Measurements from ENCODE around the gene CAB39L.

- TF ChIP-seq, protein P1, sequence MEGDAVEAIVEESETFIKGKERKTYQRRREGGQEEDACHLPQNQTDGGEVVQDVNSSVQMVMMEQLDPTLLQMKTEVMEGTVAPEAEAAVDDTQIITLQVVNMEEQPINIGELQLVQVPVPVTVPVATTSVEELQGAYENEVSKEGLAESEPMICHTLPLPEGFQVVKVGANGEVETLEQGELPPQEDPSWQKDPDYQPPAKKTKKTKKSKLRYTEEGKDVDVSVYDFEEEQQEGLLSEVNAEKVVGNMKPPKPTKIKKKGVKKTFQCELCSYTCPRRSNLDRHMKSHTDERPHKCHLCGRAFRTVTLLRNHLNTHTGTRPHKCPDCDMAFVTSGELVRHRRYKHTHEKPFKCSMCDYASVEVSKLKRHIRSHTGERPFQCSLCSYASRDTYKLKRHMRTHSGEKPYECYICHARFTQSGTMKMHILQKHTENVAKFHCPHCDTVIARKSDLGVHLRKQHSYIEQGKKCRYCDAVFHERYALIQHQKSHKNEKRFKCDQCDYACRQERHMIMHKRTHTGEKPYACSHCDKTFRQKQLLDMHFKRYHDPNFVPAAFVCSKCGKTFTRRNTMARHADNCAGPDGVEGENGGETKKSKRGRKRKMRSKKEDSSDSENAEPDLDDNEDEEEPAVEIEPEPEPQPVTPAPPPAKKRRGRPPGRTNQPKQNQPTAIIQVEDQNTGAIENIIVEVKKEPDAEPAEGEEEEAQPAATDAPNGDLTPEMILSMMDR (IDR thresholded peaks at IDR 0.05; ENCODE audit: low read depth, low read length, missing input control): no peak
- no peak for TF ChIP-seq ATF3 (IDR thresholded peaks at IDR 0.05)
- no peak for TF ChIP-seq EGR1 (IDR thresholded peaks at IDR 0.05; ENCODE audit: low read depth in 2 of 2)
- no peak for TF ChIP-seq RAD21 (IDR thresholded peaks at IDR 0.05)
- no peak for TF ChIP-seq SP1 (IDR thresholded peaks at IDR 0.05)
- no peak for TF ChIP-seq TAF1 (conservative IDR thresholded peaks at IDR 0.05)
- no peak for TF ChIP-seq HNF4A (conservative IDR thresholded peaks at IDR 0.05)
- no peak for TF ChIP-seq MAX (IDR thresholded peaks at IDR 0.05)
- TF ChIP-seq YY1 (IDR thresholded peaks at IDR 0.05): no peak
- no peak for TF ChIP-seq RXRA (IDR thresholded peaks at IDR 0.05)
- no peak for TF ChIP-seq JUND (IDR thresholded peaks at IDR 0.05)
- TF ChIP-seq GABPA (IDR thresholded peaks at IDR 0.05 in 1 of 2, conservative IDR thresholded peaks at IDR 0.05 in 1 of 2): no peak
- TF ChIP-seq, protein P2, sequence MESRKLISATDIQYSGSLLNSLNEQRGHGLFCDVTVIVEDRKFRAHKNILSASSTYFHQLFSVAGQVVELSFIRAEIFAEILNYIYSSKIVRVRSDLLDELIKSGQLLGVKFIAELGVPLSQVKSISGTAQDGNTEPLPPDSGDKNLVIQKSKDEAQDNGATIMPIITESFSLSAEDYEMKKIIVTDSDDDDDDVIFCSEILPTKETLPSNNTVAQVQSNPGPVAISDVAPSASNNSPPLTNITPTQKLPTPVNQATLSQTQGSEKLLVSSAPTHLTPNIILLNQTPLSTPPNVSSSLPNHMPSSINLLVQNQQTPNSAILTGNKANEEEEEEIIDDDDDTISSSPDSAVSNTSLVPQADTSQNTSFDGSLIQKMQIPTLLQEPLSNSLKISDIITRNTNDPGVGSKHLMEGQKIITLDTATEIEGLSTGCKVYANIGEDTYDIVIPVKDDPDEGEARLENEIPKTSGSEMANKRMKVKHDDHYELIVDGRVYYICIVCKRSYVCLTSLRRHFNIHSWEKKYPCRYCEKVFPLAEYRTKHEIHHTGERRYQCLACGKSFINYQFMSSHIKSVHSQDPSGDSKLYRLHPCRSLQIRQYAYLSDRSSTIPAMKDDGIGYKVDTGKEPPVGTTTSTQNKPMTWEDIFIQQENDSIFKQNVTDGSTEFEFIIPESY (IDR thresholded peaks at IDR 0.05): no peak
- TF ChIP-seq, protein P3, sequence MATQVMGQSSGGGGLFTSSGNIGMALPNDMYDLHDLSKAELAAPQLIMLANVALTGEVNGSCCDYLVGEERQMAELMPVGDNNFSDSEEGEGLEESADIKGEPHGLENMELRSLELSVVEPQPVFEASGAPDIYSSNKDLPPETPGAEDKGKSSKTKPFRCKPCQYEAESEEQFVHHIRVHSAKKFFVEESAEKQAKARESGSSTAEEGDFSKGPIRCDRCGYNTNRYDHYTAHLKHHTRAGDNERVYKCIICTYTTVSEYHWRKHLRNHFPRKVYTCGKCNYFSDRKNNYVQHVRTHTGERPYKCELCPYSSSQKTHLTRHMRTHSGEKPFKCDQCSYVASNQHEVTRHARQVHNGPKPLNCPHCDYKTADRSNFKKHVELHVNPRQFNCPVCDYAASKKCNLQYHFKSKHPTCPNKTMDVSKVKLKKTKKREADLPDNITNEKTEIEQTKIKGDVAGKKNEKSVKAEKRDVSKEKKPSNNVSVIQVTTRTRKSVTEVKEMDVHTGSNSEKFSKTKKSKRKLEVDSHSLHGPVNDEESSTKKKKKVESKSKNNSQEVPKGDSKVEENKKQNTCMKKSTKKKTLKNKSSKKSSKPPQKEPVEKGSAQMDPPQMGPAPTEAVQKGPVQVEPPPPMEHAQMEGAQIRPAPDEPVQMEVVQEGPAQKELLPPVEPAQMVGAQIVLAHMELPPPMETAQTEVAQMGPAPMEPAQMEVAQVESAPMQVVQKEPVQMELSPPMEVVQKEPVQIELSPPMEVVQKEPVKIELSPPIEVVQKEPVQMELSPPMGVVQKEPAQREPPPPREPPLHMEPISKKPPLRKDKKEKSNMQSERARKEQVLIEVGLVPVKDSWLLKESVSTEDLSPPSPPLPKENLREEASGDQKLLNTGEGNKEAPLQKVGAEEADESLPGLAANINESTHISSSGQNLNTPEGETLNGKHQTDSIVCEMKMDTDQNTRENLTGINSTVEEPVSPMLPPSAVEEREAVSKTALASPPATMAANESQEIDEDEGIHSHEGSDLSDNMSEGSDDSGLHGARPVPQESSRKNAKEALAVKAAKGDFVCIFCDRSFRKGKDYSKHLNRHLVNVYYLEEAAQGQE (IDR thresholded peaks at IDR 0.05): no peak
Observed at GRCh38 chr13:49395451-49395865, 48.4 kb downstream of the CAB39L start.

All from liver (tissue), 3 donors.